ENCODE results near the gene GPR33.

DNA sequence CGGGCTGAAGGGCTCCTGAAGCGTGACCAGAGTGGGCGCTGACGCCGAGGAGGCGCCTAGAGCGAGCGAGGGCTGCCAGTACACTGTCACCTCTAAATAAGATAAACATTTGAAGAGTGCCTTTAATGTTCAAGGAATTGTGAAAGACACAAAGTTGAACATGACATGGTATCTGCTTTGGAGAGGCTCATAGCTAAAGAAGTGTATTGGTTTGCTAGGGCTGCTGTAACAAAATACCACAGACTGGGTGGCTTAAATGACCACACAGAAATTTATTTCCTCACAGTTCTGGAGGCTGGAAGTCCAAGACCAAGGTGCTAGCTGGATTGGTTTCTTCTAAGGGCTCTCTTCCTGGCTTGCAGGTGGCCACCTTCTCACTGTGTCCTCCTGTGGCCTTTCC is 39.7 kb upstream of the GPR33 start:
- TF ChIP-seq EZH2phosphoT487 (IDR thresholded peaks at IDR 0.05): no peak
- TF ChIP-seq, protein P1, sequence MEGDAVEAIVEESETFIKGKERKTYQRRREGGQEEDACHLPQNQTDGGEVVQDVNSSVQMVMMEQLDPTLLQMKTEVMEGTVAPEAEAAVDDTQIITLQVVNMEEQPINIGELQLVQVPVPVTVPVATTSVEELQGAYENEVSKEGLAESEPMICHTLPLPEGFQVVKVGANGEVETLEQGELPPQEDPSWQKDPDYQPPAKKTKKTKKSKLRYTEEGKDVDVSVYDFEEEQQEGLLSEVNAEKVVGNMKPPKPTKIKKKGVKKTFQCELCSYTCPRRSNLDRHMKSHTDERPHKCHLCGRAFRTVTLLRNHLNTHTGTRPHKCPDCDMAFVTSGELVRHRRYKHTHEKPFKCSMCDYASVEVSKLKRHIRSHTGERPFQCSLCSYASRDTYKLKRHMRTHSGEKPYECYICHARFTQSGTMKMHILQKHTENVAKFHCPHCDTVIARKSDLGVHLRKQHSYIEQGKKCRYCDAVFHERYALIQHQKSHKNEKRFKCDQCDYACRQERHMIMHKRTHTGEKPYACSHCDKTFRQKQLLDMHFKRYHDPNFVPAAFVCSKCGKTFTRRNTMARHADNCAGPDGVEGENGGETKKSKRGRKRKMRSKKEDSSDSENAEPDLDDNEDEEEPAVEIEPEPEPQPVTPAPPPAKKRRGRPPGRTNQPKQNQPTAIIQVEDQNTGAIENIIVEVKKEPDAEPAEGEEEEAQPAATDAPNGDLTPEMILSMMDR (IDR thresholded peaks at IDR 0.05): no peak

All from neural progenitor cell (in vitro differentiated cells).